ACC112 (cell line): Measurements from ENCODE around the gene LOXL1.
"Not testable (repeated sequence)": the region's sequence is repeated elsewhere in the genome, so short reads cannot be mapped to it uniquely, and the experiment has no call there.

Experiments used
- H2AFZ ChIP-seq: fragments of 200-600 bp; sonication (generic); one replicate; pipeline ENCODE4 v1.6.0; 2017; ENCODE audit warnings: antibody characterized with exemption, low read length; ENCODE audit not compliant: unreplicated experiment
- H3K27ac ChIP-seq: fragments of 200-600 bp; sonication (generic); 2 replicates; pipeline ENCODE4 v1.5.1; 2014; ENCODE audit warnings: low read depth, mild to moderate bottlenecking, antibody characterized with exemption, low read length, moderate library complexity
- H3K27me3 ChIP-seq: fragments of 200-600 bp; sonication (generic); 2 replicates; pipeline ENCODE4 v1.6.1; 2014; ENCODE audit warnings: mild to moderate bottlenecking, antibody characterized with exemption, low read length, moderate library complexity, mixed read lengths; ENCODE audit not compliant: insufficient read depth
- H3K36me3 ChIP-seq: fragments of 200-600 bp; sonication (generic); 2 replicates; pipeline ENCODE4 v1.6.1; 2016; ENCODE audit warnings: mild to moderate bottlenecking, antibody characterized with exemption, low read length, moderate library complexity, mixed read lengths; ENCODE audit not compliant: insufficient read depth
- H3K4me1 ChIP-seq: fragments of 200-600 bp; sonication (generic); one replicate; pipeline ENCODE4 v1.6.1; 2016; ENCODE audit warnings: low read length, mixed read lengths; ENCODE audit not compliant: insufficient read depth, unreplicated experiment, control insufficient read depth
- H3K4me3 ChIP-seq: fragments of 200-600 bp; sonication (generic); 2 replicates; pipeline ENCODE4 v1.5.1; 2014; ENCODE audit warnings: mild to moderate bottlenecking, low read depth, low read length
- H3K79me2 ChIP-seq: fragments of 200-600 bp; sonication (generic); one replicate; pipeline ENCODE4 v1.6.0; 2016; ENCODE audit warnings: low read length; ENCODE audit not compliant: control insufficient read depth, unreplicated experiment, insufficient read depth

Gene LOXL1

GRCh38 chr15:73955861-73956742 is 29.8 kb downstream of the LOXL1 start:
- peak overlapping the region; percentile 46 for H3K27ac ChIP-seq

DNA sequence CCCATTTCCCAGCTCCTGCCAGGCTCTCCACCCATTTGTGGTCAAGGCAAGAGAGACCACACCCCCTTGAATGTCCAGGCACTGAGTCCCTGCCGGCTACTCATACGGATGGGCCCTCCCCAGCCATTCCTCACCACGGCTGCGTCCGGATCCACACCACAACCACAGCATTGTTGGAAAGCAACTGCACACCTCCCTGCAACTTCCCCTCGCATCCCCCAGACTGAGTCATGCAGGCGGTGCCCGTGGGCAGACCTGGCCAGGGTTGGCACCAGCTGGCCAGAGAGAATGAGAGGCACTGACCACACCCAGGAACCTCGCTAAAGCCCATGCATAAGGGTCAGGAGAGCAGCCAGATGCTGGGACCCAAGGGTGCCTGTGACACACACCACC is 30.5 kb downstream of the LOXL1 start:
- Histone ChIP-seq H3K4me1 (peaks cover 42% of the 10 kb centered on the region), H3K27ac (peak overlapping the region; percentile 46), H2AFZ (no peak overlapping the region), H3K79me2 (no peaks in the 10 kb centered on the region), H3K4me3 (0 out of 2 replicates have a peak overlapping the region, but pooled peaks have one; percentile 3), H3K36me3 (no peaks in the 10 kb centered on the region), H3K27me3 (no peaks in the 10 kb centered on the region)

More at GRCh38 chr15:73955861-73956742, 29.8 kb downstream of the LOXL1 start:
- H2AFZ ChIP-seq = no peak overlapping the region
- no peak overlapping the region for H3K4me3 ChIP-seq
- H3K27me3 ChIP-seq = no peaks in the 10 kb centered on the region
- no peaks in the 10 kb centered on the region for H3K36me3 ChIP-seq
- H3K79me2 ChIP-seq = no peaks in the 10 kb centered on the region
- peaks cover 47% of the 10 kb centered on the region for H3K4me1 ChIP-seq

- Histone ChIP-seq H3K4me1 (peaks cover 39% of the 10 kb centered on the region), H3K4me3 (0 out of 2 replicates have a peak overlapping the region, but pooled peaks have one; percentile 3), H3K79me2 (no peaks in the 10 kb centered on the region), H3K27ac (peak overlapping the region; percentile 32), H3K27me3 (no peaks in the 10 kb centered on the region), H2AFZ (no peak overlapping the region), H3K36me3 (no peaks in the 10 kb centered on the region)
Observed at GRCh38 chr15:73957276-73957675, 31.0 kb downstream of the LOXL1 start.

GRCh38 chr15:73957785-73958184 is 31.5 kb downstream of the LOXL1 start:
- Histone ChIP-seq H3K4me3 (no peak overlapping the region), H2AFZ (no peak overlapping the region), H3K4me1 (peaks cover 39% of the 10 kb centered on the region), H3K27me3 (no peaks in the 10 kb centered on the region), H3K36me3 (no peaks in the 10 kb centered on the region), H3K79me2 (no peaks in the 10 kb centered on the region), H3K27ac (no peak overlapping the region)

GRCh38 chr15:73959012-73959581 is 32.8 kb downstream of the LOXL1 start:
- H2AFZ ChIP-seq = no peak overlapping the region
- H3K4me1 ChIP-seq = peaks cover 39% of the 10 kb centered on the region
- no peak overlapping the region for H3K27ac ChIP-seq
- H3K36me3 ChIP-seq = no peaks in the 10 kb centered on the region
- H3K27me3 ChIP-seq = no peaks in the 10 kb centered on the region
- H3K79me2 ChIP-seq = no peaks in the 10 kb centered on the region
- H3K4me3 ChIP-seq = no peak overlapping the region

GRCh38 chr15:73959801-73960200 is 33.5 kb downstream of the LOXL1 start:
- Histone ChIP-seq H3K4me1 (peaks cover 39% of the 10 kb centered on the region), H2AFZ (no peak overlapping the region), H3K36me3 (no peaks in the 10 kb centered on the region), H3K4me3 (no peak overlapping the region), H3K27ac (no peak overlapping the region), H3K27me3 (no peaks in the 10 kb centered on the region), H3K79me2 (no peaks in the 10 kb centered on the region)

- not testable (repeated sequence) for H3K27ac ChIP-seq, H3K4me3 ChIP-seq, H3K36me3 ChIP-seq, H2AFZ ChIP-seq, H3K79me2 ChIP-seq, H3K27me3 ChIP-seq
- peaks cover 42% of the 10 kb centered on the region for H3K4me1 ChIP-seq
Observed at GRCh38 chr15:73960472-73961070, 34.3 kb downstream of the LOXL1 start.

DNA sequence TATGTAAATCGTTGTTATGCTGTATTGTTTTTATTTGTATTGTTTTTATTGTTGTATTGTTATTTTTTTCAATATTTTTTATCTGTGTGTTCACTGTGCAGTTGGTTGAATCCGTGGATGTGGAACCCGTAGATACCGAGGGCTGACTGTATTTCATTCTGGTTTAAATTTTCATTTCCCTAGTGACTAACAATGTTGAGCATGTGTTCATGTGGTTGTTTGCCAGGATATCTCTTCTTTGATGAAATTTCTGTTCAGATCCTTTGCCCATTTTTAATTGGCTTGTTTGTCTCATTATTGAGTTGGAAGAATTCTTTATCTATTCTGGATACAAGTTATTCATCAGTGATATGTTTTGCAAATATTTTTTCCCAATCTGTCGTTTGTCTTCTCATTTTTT is 36.2 kb downstream of the LOXL1 start:
- Histone ChIP-seq H3K27me3 (no peaks in the 10 kb centered on the region), H3K27ac (no peak overlapping the region), H2AFZ (no peak overlapping the region), H3K4me1 (peaks cover 32% of the 10 kb centered on the region), H3K36me3 (no peaks in the 10 kb centered on the region), H3K79me2 (no peaks in the 10 kb centered on the region), H3K4me3 (no peak overlapping the region)

DNA sequence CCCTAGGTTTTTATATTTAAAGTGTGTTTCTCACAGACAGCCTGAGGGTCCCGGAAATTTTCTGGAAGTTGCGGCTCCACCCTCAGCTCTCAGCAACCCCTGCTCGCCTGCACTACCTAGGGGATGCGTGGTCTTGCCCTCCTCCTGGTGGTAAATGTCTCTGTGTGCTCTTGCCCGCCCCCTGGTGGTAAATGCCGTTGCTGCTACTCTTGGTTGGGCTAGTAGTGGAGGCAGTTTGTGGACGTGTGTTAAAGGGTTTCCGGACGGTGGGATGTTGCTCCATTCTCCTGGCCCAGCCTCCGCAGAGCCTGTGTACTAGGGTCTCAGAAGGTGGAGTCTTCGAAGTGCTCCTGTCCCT is 38.5 kb downstream of the LOXL1 start:
- no peak overlapping the region for H3K27ac ChIP-seq
- H3K36me3 ChIP-seq = no peaks in the 10 kb centered on the region
- no peaks in the 10 kb centered on the region for H3K79me2 ChIP-seq
- H3K4me3 ChIP-seq = peak overlapping the region; percentile 8; the same call in 1 of the 2 replicates
- peak overlapping the region; percentile 19 for H2AFZ ChIP-seq
- H3K4me1 ChIP-seq = peaks cover 17% of the 10 kb centered on the region
- H3K27me3 ChIP-seq = no peaks in the 10 kb centered on the region

DNA sequence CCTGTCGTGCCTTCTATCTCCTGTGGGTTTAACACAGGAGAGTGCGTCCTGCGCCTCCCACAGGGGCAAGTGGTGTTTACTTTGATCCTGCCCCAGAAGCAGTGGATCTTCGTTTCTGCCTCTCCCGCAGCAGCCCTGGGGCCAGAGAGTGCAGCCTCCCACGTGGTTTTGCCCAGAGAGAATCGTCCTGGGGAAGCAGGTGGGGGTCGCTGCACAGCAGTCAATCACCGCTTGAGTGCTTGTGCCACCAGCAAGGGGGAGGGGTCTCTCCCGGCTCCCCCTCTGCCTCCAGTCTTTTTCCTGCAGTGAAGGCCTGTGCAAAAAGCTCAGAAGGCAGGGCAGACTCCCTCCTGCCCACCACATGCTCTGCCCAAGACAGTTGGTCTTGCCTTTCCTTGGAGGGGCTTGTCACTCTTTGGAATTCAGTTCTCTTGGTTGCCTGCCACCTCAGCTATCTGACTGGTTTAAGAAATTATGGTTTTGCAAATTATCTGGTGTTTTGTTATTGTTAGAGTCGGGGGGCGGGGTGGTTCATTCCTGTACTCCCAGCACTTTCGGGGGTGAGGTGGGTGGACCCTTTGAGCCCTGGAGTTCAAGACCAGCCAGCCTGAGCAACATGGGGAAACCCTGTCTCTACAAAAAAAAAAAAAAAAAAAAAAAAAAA is 39.0 kb downstream of the LOXL1 start:
- no peak overlapping the region for H3K27ac ChIP-seq
- H3K36me3 ChIP-seq = no peaks in the 10 kb centered on the region
- H3K27me3 ChIP-seq = no peaks in the 10 kb centered on the region
- H3K4me3 ChIP-seq = peak overlapping the region; percentile 8; the same call in 1 of the 2 replicates
- H3K4me1 ChIP-seq = peaks cover 16% of the 10 kb centered on the region
- H3K79me2 ChIP-seq = no peaks in the 10 kb centered on the region
- H2AFZ ChIP-seq = peak overlapping the region; percentile 19
